Neuronal stem cell (in vitro differentiated cells): Measurements from ENCODE around the gene MYBBP1A.

Experiments used
- DNase-seq: peaks from one replicate; pipeline ENCODE4 v3.0.0-alpha.2; 2013; ENCODE audit warnings: low spot score
- H2AFZ ChIP-seq: one replicate; pipeline ENCODE4 v1.6.1; 2013; ENCODE audit warnings: mild to moderate bottlenecking, low read length, inconsistent platforms
- H2AK5ac ChIP-seq: 2 replicates; pipeline ENCODE4 v1.6.1; 2013; ENCODE audit warnings: low read depth, mild to moderate bottlenecking, inconsistent platforms, low read length, moderate library complexity, mixed read lengths
- H2BK120ac ChIP-seq: 2 replicates; pipeline ENCODE4 v1.6.1; 2013; ENCODE audit warnings: low read depth, mild to moderate bottlenecking, inconsistent platforms, low read length, moderate library complexity, mixed read lengths
- H2BK12ac ChIP-seq: one replicate; pipeline ENCODE4 v1.6.1; 2013; ENCODE audit warnings: low read length, inconsistent platforms
- H2BK15ac ChIP-seq: 2 replicates; pipeline ENCODE4 v1.6.1; 2013; ENCODE audit warnings: mild to moderate bottlenecking, low read length, inconsistent platforms, mixed read lengths
- H2BK5ac ChIP-seq: one replicate; pipeline ENCODE4 v1.6.1; 2013; ENCODE audit warnings: inconsistent platforms, mild to moderate bottlenecking, low read length, moderate library complexity
- H3K14ac ChIP-seq: one replicate; pipeline ENCODE4 v1.6.1; 2013; ENCODE audit warnings: low read length, inconsistent platforms
- H3K18ac ChIP-seq: 2 replicates; pipeline ENCODE4 v1.6.1; 2013; ENCODE audit warnings: low read length, inconsistent platforms
- H3K23ac ChIP-seq: 2 replicates; pipeline ENCODE4 v1.6.1; 2013; ENCODE audit warnings: low read depth, mild to moderate bottlenecking, mixed read lengths, low read length, inconsistent platforms; ENCODE audit not compliant: poor library complexity
- H3K27ac ChIP-seq: replicated peaks from 3 replicates; pipeline ENCODE4 v1.5.1; 2013; ENCODE audit warnings: low read length, inconsistent platforms
- H3K27me3 ChIP-seq, 3 experiments: 2 replicates each; pipeline ENCODE4 v1.6.1; 2013; ENCODE audit warnings: low read length in 3 of 3, mild to moderate bottlenecking in 2 of 3, inconsistent platforms in 1 of 3, low read depth in 1 of 3, mixed read lengths in 1 of 3, moderate library complexity in 1 of 3; ENCODE audit not compliant: control insufficient read depth in 3 of 3, insufficient read depth in 3 of 3
- H3K36me3 ChIP-seq, 2 donors: replicated peaks in 1 of 2; 2 replicates each; pipeline ENCODE4 v1.6.1; 2013; ENCODE audit warnings: low read length in 2 of 2; ENCODE audit not compliant: control insufficient read depth in 2 of 2, insufficient read depth in 2 of 2
- H3K4ac ChIP-seq: 2 replicates; pipeline ENCODE4 v1.6.1; 2013; ENCODE audit warnings: inconsistent platforms, mild to moderate bottlenecking, low read length, moderate library complexity
- H3K4me1 ChIP-seq, 2 donors: 1 replicate in 1 of 2; 2 replicates in 1 of 2; pipeline ENCODE4 v1.6.1; 2013; ENCODE audit warnings: low read length in 2 of 2, low read depth in 1 of 2; ENCODE audit not compliant: control insufficient read depth in 2 of 2, insufficient read depth in 1 of 2
- H3K4me2 ChIP-seq: one replicate; pipeline ENCODE4 v1.6.1; 2013; ENCODE audit warnings: mild to moderate bottlenecking, low read length, inconsistent platforms; ENCODE audit not compliant: insufficient read depth, poor library complexity, severe bottlenecking
- H3K4me3 ChIP-seq, 2 donors: 2 replicates each; pipeline ENCODE4 v1.5.1; 2013; ENCODE audit warnings: low read length in 2 of 2, mild to moderate bottlenecking in 2 of 2, inconsistent platforms in 1 of 2, moderate library complexity in 1 of 2
- H3K79me1 ChIP-seq: one replicate; pipeline ENCODE4 v1.6.1; 2013; ENCODE audit warnings: low read depth, mild to moderate bottlenecking, inconsistent platforms, low read length, moderate library complexity
- H3K9ac ChIP-seq: one replicate; pipeline ENCODE4 v1.6.1; 2013; ENCODE audit warnings: mild to moderate bottlenecking, low read depth, low read length, inconsistent platforms; ENCODE audit not compliant: poor library complexity
- H3K9me3 ChIP-seq, 2 donors: replicated peaks in 1 of 2; 2 replicates each; pipeline versions ENCODE3 to v1.6.1; 2013; ENCODE audit warnings: low read length in 2 of 2, mild to moderate bottlenecking in 2 of 2, inconsistent platforms in 1 of 2, low read depth in 1 of 2, mixed read lengths in 1 of 2, moderate library complexity in 1 of 2; ENCODE audit not compliant: control insufficient read depth in 2 of 2, insufficient read depth in 1 of 2
- H4K8ac ChIP-seq: one replicate; pipeline ENCODE4 v1.6.1; 2013; ENCODE audit warnings: low read depth, mild to moderate bottlenecking, inconsistent platforms, low read length, moderate library complexity
- H4K91ac ChIP-seq: one replicate; pipeline ENCODE4 v1.6.1; 2013; ENCODE audit warnings: low read length, low read depth, mild to moderate bottlenecking, inconsistent platforms; ENCODE audit not compliant: poor library complexity
- whole genome bisulfite sequencing, 2 donors: extraction: QIAGEN DNeasy Blood & Tissue Kit; methylation state at CpG; one replicate each; pipeline ENCODE4 v1.1.7; 2013; ENCODE audit warnings: missing lambda C conversion rate in 2 of 2, mixed read lengths in 1 of 2; ENCODE audit not compliant: insufficient read length in 2 of 2, insufficient replicate concordance in 1 of 2; ENCODE audit errors: extremely low coverage in 2 of 2; 5-methylcytosine and 5-hydroxymethylcytosine counted together

Gene MYBBP1A

GRCh38 chr17:4540687-4541327, 14.4 kb downstream of the MYBBP1A start:
- Histone ChIP-seq H2BK15ac (no peak overlapping the region), H3K27me3 (no peaks in the 10 kb centered on the region), H3K4me3 (no peak overlapping the region), H3K79me1 (peaks cover 17% of the 10 kb centered on the region), H2BK120ac (no peak overlapping the region), H3K18ac (no peak overlapping the region), H2BK12ac (no peak overlapping the region), H2AFZ (no peak overlapping the region), H3K14ac (no peak overlapping the region), H4K8ac (no peak overlapping the region), H2AK5ac (no peak overlapping the region), H3K27ac (no peak overlapping the region), H3K4ac (no peak overlapping the region), H4K91ac (no peak overlapping the region), H2BK5ac (peak overlapping the region; percentile 75), H3K36me3 (peaks cover 43 to 69% of the 10 kb centered on the region in 2 donors), H3K9me3 (no peaks in the 10 kb centered on the region), H3K4me2 (no peak overlapping the region), H3K23ac (no peak overlapping the region), H3K9ac (no peak overlapping the region), H3K4me1 (peaks cover 0 to 8% of the 10 kb centered on the region in 2 donors)
- no peak for DNase-seq
- no CpG with 5 or more reads among the region's 15 CpGs for WGBS, 2 donors

GRCh38 chr17:4540224-4540651, 14.9 kb downstream of the MYBBP1A start:
- Histone ChIP-seq H2BK15ac (no peak overlapping the region), H2AFZ (no peak overlapping the region), H2AK5ac (no peak overlapping the region), H4K8ac (no peak overlapping the region), H3K18ac (no peak overlapping the region), H2BK5ac (peak overlapping the region; percentile 75), H3K4ac (no peak overlapping the region), H3K79me1 (peaks cover 17% of the 10 kb centered on the region), H2BK12ac (no peak overlapping the region), H3K27ac (no peak overlapping the region), H3K9ac (no peak overlapping the region), H3K14ac (no peak overlapping the region), H3K36me3 (peaks cover 42 to 67% of the 10 kb centered on the region in 2 donors), H3K4me1 (peaks cover 0 to 13% of the 10 kb centered on the region in 2 donors), H4K91ac (no peak overlapping the region), H3K9me3 (no peaks in the 10 kb centered on the region), H3K23ac (no peak overlapping the region), H3K4me3 (no peak overlapping the region), H2BK120ac (no peak overlapping the region), H3K4me2 (no peak overlapping the region), H3K27me3 (no peaks in the 10 kb centered on the region)
- DNase-seq = no peak
- WGBS, 2 donors = no CpG with 5 or more reads among the region's 14 CpGs

- Histone ChIP-seq H3K4ac (no peak overlapping the region), H3K18ac (no peak overlapping the region), H2BK12ac (no peak overlapping the region), H3K23ac (no peak overlapping the region), H3K36me3 (peaks cover 42 to 67% of the 10 kb centered on the region in 2 donors), H2BK120ac (no peak overlapping the region), H3K9ac (no peak overlapping the region), H3K4me3 (no peak overlapping the region), H4K8ac (no peak overlapping the region), H3K14ac (no peak overlapping the region), H3K4me2 (no peak overlapping the region), H3K27me3 (no peaks in the 10 kb centered on the region), H3K27ac (no peak overlapping the region), H2BK5ac (no peak overlapping the region), H3K4me1 (peaks cover 0 to 13% of the 10 kb centered on the region in 2 donors), H2AK5ac (no peak overlapping the region), H4K91ac (no peak overlapping the region), H2AFZ (no peak overlapping the region), H3K79me1 (peaks cover 17% of the 10 kb centered on the region), H2BK15ac (no peak overlapping the region), H3K9me3 (no peaks in the 10 kb centered on the region)
- no CpG with 5 or more reads among the region's 26 CpGs for WGBS, 2 donors
- no peak for DNase-seq
Observed at GRCh38 chr17:4539576-4540223, 15.5 kb downstream of the MYBBP1A start.

GRCh38 chr17:4539025-4539424, 16.2 kb downstream of the MYBBP1A start:
- Histone ChIP-seq H2BK15ac (no peak overlapping the region), H3K18ac (no peak overlapping the region), H3K27me3 (no peaks in the 10 kb centered on the region), H2AK5ac (no peak overlapping the region), H3K4me3 (no peak overlapping the region), H3K4me2 (no peak overlapping the region), H3K4me1 (peaks cover 4 to 17% of the 10 kb centered on the region in 2 donors), H3K23ac (no peak overlapping the region), H3K9me3 (no peaks in the 10 kb centered on the region), H4K8ac (no peak overlapping the region), H3K36me3 (peaks cover 38 to 63% of the 10 kb centered on the region in 2 donors), H3K4ac (no peak overlapping the region), H3K79me1 (peaks cover 17% of the 10 kb centered on the region), H2BK120ac (no peak overlapping the region), H3K27ac (no peak overlapping the region), H3K9ac (no peak overlapping the region), H2AFZ (no peak overlapping the region), H4K91ac (no peak overlapping the region), H2BK12ac (no peak overlapping the region), H2BK5ac (no peak overlapping the region), H3K14ac (no peak overlapping the region)
- no peak for DNase-seq
- WGBS, 2 donors = no CpG with 5 or more reads among the region's 8 CpGs
